Dermis microvascular lymphatic vessel endothelial cell (primary cell): Measurements from ENCODE around the gene DNAJC25. TPM values are rescaled to one million over a fixed set of nuclear protein-coding genes. Genes with fewer than 3 reads are reported as not detected.
"Not testable (repeated sequence)": the region's sequence is repeated elsewhere in the genome, so short reads cannot be mapped to it uniquely, and the experiment has no call there.

Experiments used
- DNase-seq, 2 donors: peaks; one replicate each; pipeline versions ENCODE4 v3.0.0 to v3.0.0-alpha.2; 2010; ENCODE audit warnings: low read depth in 2 of 2
- total RNA-seq: library from RNA; depleted of rRNA; stranded (reverse); fragments of >200 nt; gene quantifications from 2 replicates; pipeline ENCODE4 v1.2.1, GENCODE V29; 2014

The DNAJC25 gene
- total RNA-seq, 1 donor from 2014 or later, result 2.3 TPM

- DNase-seq, result no peak
These were observed 32.2 kb downstream of the DNAJC25 start for GRCh38 chr9:111663301-111663823.

- DNase-seq, result no peak
These were observed 37.0 kb downstream of the DNAJC25 start for GRCh38 chr9:111668026-111668573.

GRCh38 chr9:111668601-111669000 lies 37.5 kb downstream of the DNAJC25 start:
- not testable (repeated sequence) for DNase-seq

GRCh38 chr9:111674319-111674718 lies 43.2 kb downstream of the DNAJC25 start:
- DNase-seq, result no peak

GRCh38 chr9:111676116-111676515 lies 45.0 kb downstream of the DNAJC25 start:
- DNase-seq, result no peak

- no peak for DNase-seq
These were observed 47.2 kb downstream of the DNAJC25 start for GRCh38 chr9:111678293-111678692.

GRCh38 chr9:111679199-111679598 lies 48.1 kb downstream of the DNAJC25 start:
- DNase-seq, result no peak

GRCh38 chr9:111683392-111683791 lies 52.3 kb downstream of the DNAJC25 start:
- no peak for DNase-seq

- peak; percentile 26 to 46 for DNase-seq
These were observed 60.7 kb downstream of the DNAJC25 start for GRCh38 chr9:111691672-111692329.

GRCh38 chr9:111696796-111697195 lies 65.7 kb downstream of the DNAJC25 start:
- DNase-seq, result no peak

- peak in 1 of 2 donors; percentile 70 for DNase-seq
These were observed 69.6 kb downstream of the DNAJC25 start for GRCh38 chr9:111700776-111701175.

Other genes with a start within 250 kb of the DNAJC25 start
- 92.8 and 95.5 TPM in 2 replicates for gene ECPAS, start 147.0 kb upstream of the DNAJC25 start, total RNA-seq
- gene ZNF483, start 106.2 kb upstream of the DNAJC25 start, total RNA-seq, result 1.6 and 1.8 TPM in 2 replicates
- 6.8 and 12.2 TPM in 2 replicates for gene PTGR1, start 31.7 kb upstream of the DNAJC25 start, total RNA-seq
- gene GNG10, start 30.3 kb downstream of the DNAJC25 start, total RNA-seq, result 49.4 and 59.3 TPM in 2 replicates
- gene SHOC1, start 163.6 kb downstream of the DNAJC25 start, total RNA-seq, result not detected in 2 replicates